Activated CD8-positive, alpha-beta T cell treated with anti-CD3 and anti-CD28 coated beads, Interleukin-2, amount 10 ng/mL, durations not matched to agents 7 days and 5 days (primary cell): Measurements from ENCODE around the gene DNAH1. TPM values are rescaled to one million over a fixed set of nuclear protein-coding genes. Genes with fewer than 3 reads are reported as not detected.
"Not testable (repeated sequence)": the region's sequence is repeated elsewhere in the genome, so short reads cannot be mapped to it uniquely, and the experiment has no call there.

Experiments used
- ATAC-seq: fragments of 150-1000 bp; cut with Tn5 transposase; one replicate; pipeline ENCODE4 v1.10.0; 2021; ENCODE audit warnings: moderate library complexity
- CTCF ChIA-PET: fragments of 350-600 bp; sonication (Branson Sonifier 250); formaldehyde crosslinking; loops from one replicate; lab custom pipeline; 2021; ENCODE audit warnings: antibody characterized with exemption; lab: Charles Lee
- POLR2A ChIA-PET: fragments of 350-600 bp; sonication (Branson Sonifier 250); formaldehyde crosslinking; loops from one replicate; lab custom pipeline; 2021; ENCODE audit warnings: antibody characterized with exemption; lab: Charles Lee
- DNase-seq: peaks from one replicate; pipeline ENCODE4 v3.0.0-alpha.2; 2020
- H3K27ac Mint-ChIP-seq: one replicate; pipeline ENCODE4 v1.8.0; 2021; ENCODE audit warnings: mild to moderate bottlenecking, mixed read lengths
- H3K27me3 Mint-ChIP-seq: one replicate; pipeline ENCODE4 v1.8.0; 2021; ENCODE audit warnings: low read depth, mixed read lengths
- H3K36me3 Mint-ChIP-seq: one replicate; pipeline ENCODE4 v1.8.0; 2021; ENCODE audit warnings: low read depth, mixed read lengths
- H3K4me1 Mint-ChIP-seq: one replicate; pipeline ENCODE4 v1.8.0; 2021; ENCODE audit warnings: low read depth, mixed read lengths
- H3K4me3 Mint-ChIP-seq: one replicate; pipeline ENCODE4 v1.8.0; 2021; ENCODE audit warnings: mild to moderate bottlenecking, mixed read lengths
- H3K9me3 Mint-ChIP-seq: one replicate; pipeline ENCODE4 v1.8.0; 2022; ENCODE audit warnings: mixed read lengths; ENCODE audit not compliant: insufficient read depth
- total RNA-seq, 2 experiments: library from RNA; stranded (reverse); gene quantifications; one replicate each; pipeline ENCODE4 v1.2.3, GENCODE V29; 2021

Gene DNAH1
- total RNA-seq, 2 experiments from 2014 or later, result 18.1 to 20.2 TPM

GRCh38 chr3:52278510-52279069 lies 37.5 kb upstream of the DNAH1 start, which contains the start of gene WDR82:
Gene WDR82, minus strand, starts transcription at chr3:52278649. Its CDS starts 288 bp downstream, at chr3:52278361.
- peaks cover 67% of the 10 kb centered on the region for H3K36me3 Mint-ChIP-seq
- DNase-seq (peak; percentile 98), ATAC-seq (peak; percentile 79)
- peak within 1 kb of the TSS; percentile 99 for H3K27ac Mint-ChIP-seq
- peak within 1 kb of the TSS; percentile 100 for H3K4me3 Mint-ChIP-seq
- H3K4me1 Mint-ChIP-seq, result peaks cover 56% of the 10 kb centered on the region
- H3K27me3 Mint-ChIP-seq, result no peaks in the 10 kb centered on the region
- ChIA-PET CTCF (interaction anchor here (0.7 to 9.4 kb wide), 16 partner anchors 10 to 278 kb away, joined by 3 to 143 read pairs (median 4); partner anchors contain the start of genes GLYCTK, PPM1M, SEMA3G and TWF2), POLR2A (interaction anchor here (0.7 to 15.7 kb wide), 14 partner anchors 8 to 225 kb away, joined by 3 to 400 read pairs (median 7); partner anchors contain the start of genes GLYCTK, PPM1M, TLR9 and TWF2)
- H3K9me3 Mint-ChIP-seq, result no peaks in the 10 kb centered on the region

- H3K36me3 Mint-ChIP-seq, result peaks cover 57% of the 10 kb centered on the region
- DNase-seq, result no peak
- H3K4me3 Mint-ChIP-seq, result peak overlapping the region; percentile 100
- H3K27ac Mint-ChIP-seq, result peak overlapping the region; percentile 99
- no peaks in the 10 kb centered on the region for H3K27me3 Mint-ChIP-seq
- no peak for ATAC-seq
- ChIA-PET POLR2A (interaction anchor here (0.6 to 15.7 kb wide), 11 partner anchors 9 to 226 kb away, joined by 3 to 400 read pairs (median 5); partner anchors contain the start of genes GLYCTK, PPM1M, TLR9 and TWF2), CTCF (interaction anchor here (0.7 to 9.4 kb wide), 14 partner anchors 8 to 279 kb away, joined by 3 to 143 read pairs (median 6); partner anchors contain the start of genes GLYCTK, PPM1M, SEMA3G and TWF2)
- no peaks in the 10 kb centered on the region for H3K9me3 Mint-ChIP-seq
- H3K4me1 Mint-ChIP-seq, result peaks cover 55% of the 10 kb centered on the region
Observed at GRCh38 chr3:52279596-52279995, 36.5 kb upstream of the DNAH1 start.

GRCh38 chr3:52280050-52280461 lies 36.1 kb upstream of the DNAH1 start:
- DNase-seq, result no peak
- H3K4me3 Mint-ChIP-seq, result peak overlapping the region; percentile 100
- peak overlapping the region; percentile 99 for H3K27ac Mint-ChIP-seq
- POLR2A ChIA-PET, result interaction anchor here (0.8 to 15.7 kb wide), 8 partner anchors 9 to 226 kb away, joined by 3 to 400 read pairs (median 10); partner anchors contain the start of genes GLYCTK, PPM1M, TLR9 and TWF2
- H3K9me3 Mint-ChIP-seq, result no peaks in the 10 kb centered on the region
- CTCF ChIA-PET, result interaction anchor here (0.9 to 9.4 kb wide), 10 partner anchors 8 to 226 kb away, joined by 3 to 143 read pairs (median 36); partner anchors contain the start of genes GLYCTK, PPM1M and TWF2
- peaks cover 59% of the 10 kb centered on the region for H3K4me1 Mint-ChIP-seq
- H3K36me3 Mint-ChIP-seq, result peaks cover 54% of the 10 kb centered on the region
- ATAC-seq, result no peak
- no peaks in the 10 kb centered on the region for H3K27me3 Mint-ChIP-seq

- ChIA-PET POLR2A (interaction anchor here (0.7 to 15.7 kb wide), 6 partner anchors 10 to 64 kb away, joined by 3 to 400 read pairs (median 4); partner anchors contain the start of genes PPM1M and TWF2), CTCF (interaction anchor here (0.7 to 9.4 kb wide), 13 partner anchors 11 to 984 kb away, joined by 3 to 143 read pairs (median 6); partner anchors contain the start of genes PPM1M, TLR9 and TWF2)
- peak overlapping the region; percentile 65 for H3K4me3 Mint-ChIP-seq
- H3K36me3 Mint-ChIP-seq, result peaks cover 43% of the 10 kb centered on the region
- DNase-seq, result peak; percentile 78
- ATAC-seq, result peak; percentile 16
- no peaks in the 10 kb centered on the region for H3K9me3 Mint-ChIP-seq
- no peaks in the 10 kb centered on the region for H3K27me3 Mint-ChIP-seq
- peak overlapping the region; percentile 93 for H3K27ac Mint-ChIP-seq
- H3K4me1 Mint-ChIP-seq, result peaks cover 67% of the 10 kb centered on the region
Observed at GRCh38 chr3:52281981-52282801, 33.9 kb upstream of the DNAH1 start.

- CTCF ChIA-PET, result interaction anchor here (0.8 to 9.4 kb wide), 11 partner anchors 9 to 64 kb away, joined by 3 to 143 read pairs (median 4); partner anchors contain the start of genes PPM1M and TWF2
- POLR2A ChIA-PET, result interaction anchor here (0.6 to 15.7 kb wide), 3 partner anchors 37 to 52 kb away, joined by 3 to 400 read pairs (median 3); partner anchors contain the start of genes PPM1M and TWF2
- no peaks in the 10 kb centered on the region for H3K9me3 Mint-ChIP-seq
Observed at GRCh38 chr3:52283306-52283705, 32.8 kb upstream of the DNAH1 start.

GRCh38 chr3:52284051-52284450 lies 32.1 kb upstream of the DNAH1 start:
- DNase-seq, H3K27me3 Mint-ChIP-seq, H3K9me3 Mint-ChIP-seq, H3K4me3 Mint-ChIP-seq, ATAC-seq: not testable (repeated sequence)
- peaks cover 30% of the 10 kb centered on the region for H3K36me3 Mint-ChIP-seq
- H3K4me1 Mint-ChIP-seq, result peaks cover 73% of the 10 kb centered on the region
- CTCF ChIA-PET, result interaction anchor here (1.1 to 9.4 kb wide), 10 partner anchors 8 to 65 kb away, joined by 3 to 143 read pairs (median 11); partner anchors contain the start of genes PPM1M and TWF2
- peak overlapping the region; percentile 68 for H3K27ac Mint-ChIP-seq
- POLR2A ChIA-PET, result interaction anchor here (0.6 to 15.7 kb wide), 3 partner anchors 12 to 53 kb away, joined by 3 to 400 read pairs (median 4); partner anchors contain the start of genes PPM1M and TWF2

More at GRCh38 chr3:52283306-52283705, 32.8 kb upstream of the DNAH1 start:
- DNase-seq, result no peak
- Mint-ChIP-seq H3K27me3 (no peaks in the 10 kb centered on the region), H3K4me1 (peaks cover 67% of the 10 kb centered on the region), H3K36me3 (peaks cover 37% of the 10 kb centered on the region), H3K27ac (peak overlapping the region; percentile 62), H3K4me3 (peak overlapping the region; percentile 10)
- ATAC-seq, result no peak

GRCh38 chr3:52286777-52287110 lies 29.4 kb upstream of the DNAH1 start:
- POLR2A ChIA-PET, result interaction anchor here (0.8 to 15.7 kb wide), 3 partner anchors 9 to 40 kb away, joined by 3 to 400 read pairs (median 77); partner anchors contain the start of genes PPM1M, TWF2 and WDR82
- ATAC-seq (no peak), DNase-seq (no peak)
- H3K27ac Mint-ChIP-seq, result peak overlapping the region; percentile 100
- CTCF ChIA-PET, result interaction anchor here (0.9 to 7.9 kb wide), 6 partner anchors 8 to 65 kb away, joined by 3 to 102 read pairs (median 28); partner anchors contain the start of gene WDR82
- no peaks in the 10 kb centered on the region for H3K9me3 Mint-ChIP-seq
- H3K4me1 Mint-ChIP-seq, result peaks cover 67% of the 10 kb centered on the region
- H3K27me3 Mint-ChIP-seq, result no peaks in the 10 kb centered on the region
- H3K36me3 Mint-ChIP-seq, result peaks cover 28% of the 10 kb centered on the region
- peak overlapping the region; percentile 100 for H3K4me3 Mint-ChIP-seq

- CTCF ChIA-PET, result interaction anchor here (0.5 to 7.9 kb wide), 16 partner anchors 9 to 158 kb away, joined by 3 to 102 read pairs (median 5); partner anchors contain the start of genes TWF2 and WDR82
- no peak for ATAC-seq
- POLR2A ChIA-PET, result interaction anchor here (1.1 to 15.7 kb wide), 6 partner anchors 11 to 57 kb away, joined by 3 to 400 read pairs (median 8); partner anchors contain the start of genes PPM1M, TWF2 and WDR82
- Mint-ChIP-seq H3K4me1 (peaks cover 55% of the 10 kb centered on the region), H3K27me3 (no peaks in the 10 kb centered on the region), H3K4me3 (peak overlapping the region; percentile 100), H3K36me3 (peaks cover 21% of the 10 kb centered on the region), H3K27ac (peak overlapping the region; percentile 100), H3K9me3 (no peaks in the 10 kb centered on the region)
- DNase-seq, result no peak
Observed at GRCh38 chr3:52288674-52289073, 27.4 kb upstream of the DNAH1 start.

GRCh38 chr3:52289338-52289746 lies 26.8 kb upstream of the DNAH1 start:
- H3K27me3 Mint-ChIP-seq, result no peaks in the 10 kb centered on the region
- peaks cover 21% of the 10 kb centered on the region for H3K36me3 Mint-ChIP-seq
- peaks cover 48% of the 10 kb centered on the region for H3K4me1 Mint-ChIP-seq
- DNase-seq (no peak), ATAC-seq (no peak)
- H3K27ac Mint-ChIP-seq, result peak overlapping the region; percentile 100
- ChIA-PET POLR2A (interaction anchor here (1.1 to 15.7 kb wide), 4 partner anchors 11 to 57 kb away, joined by 3 to 400 read pairs (median 44); partner anchors contain the start of genes PPM1M, TWF2 and WDR82), CTCF (interaction anchor here (1.0 to 7.9 kb wide), 13 partner anchors 8 to 158 kb away, joined by 3 to 102 read pairs (median 6); partner anchors contain the start of genes TWF2 and WDR82)
- H3K9me3 Mint-ChIP-seq, result no peaks in the 10 kb centered on the region
- peak overlapping the region; percentile 100 for H3K4me3 Mint-ChIP-seq
